Right atrium auricular region (tissue), 2 donors: ENCODE results near the gene TNFRSF25. TPM values are rescaled to one million over a fixed set of nuclear protein-coding genes. Genes with fewer than 3 reads are reported as not detected.

Experiments
- DNase-seq: peaks from one replicate; pipeline ENCODE4 v3.0.0-alpha.2; 2019; ENCODE audit warnings: low spot score
- H3K27ac ChIP-seq, 2 donors: fragments of 200-600 bp; sonication (generic); 1 replicate in 1 of 2; 2 replicates in 1 of 2; pipeline ENCODE4 v1.5.1; 2016 to 2019
- H3K27me3 ChIP-seq, 2 donors: fragments of 200-600 bp; sonication (generic); one replicate each; pipeline versions ENCODE4 v1.5.1 to v1.6.0; 2017 to 2019
- H3K36me3 ChIP-seq: fragments of 200-600 bp; sonication (generic); one replicate; pipeline ENCODE4 v1.5.1; 2016
- H3K4me1 ChIP-seq, 2 donors: fragments of 200-600 bp; sonication (generic); one replicate each; pipeline versions ENCODE4 v1.5.1 to v1.6.0; 2017 to 2019
- H3K4me3 ChIP-seq, 2 donors: fragments of 200-600 bp; sonication (generic); 1 replicate in 1 of 2; 2 replicates in 1 of 2; pipeline ENCODE4 v1.5.1; 2017 to 2019; ENCODE audit warnings: mild to moderate bottlenecking in 1 of 2, moderate library complexity in 1 of 2
- H3K9me3 ChIP-seq, 2 donors: fragments of 200-600 bp; sonication (generic); one replicate each; pipeline ENCODE4 v1.5.1; 2019
- total RNA-seq, 2 donors: library from RNA; depleted of rRNA; stranded (reverse); fragments of >200 nt; gene quantifications; one replicate each; pipeline ENCODE4 v1.1.0, GENCODE V29; 2016
- TF ChIP-seq, protein P1 (sequence below), 2 donors: fragments of 200-600 bp; sonication (generic); IDR thresholded peaks; one replicate each; pipeline ENCODE4 v1.5.1; 2019; ENCODE audit warnings: antibody characterized with exemption in 2 of 2

The TNFRSF25 gene
- total RNA-seq, 2 donors from 2014 or later = 4.4 to 7.4 TPM

- Histone ChIP-seq H3K36me3 (no peaks in the 10 kb centered on the region), H3K9me3 (no peaks in the 10 kb centered on the region), H3K4me3 (no peak overlapping the region), H3K27me3 (no peaks in the 10 kb centered on the region), H3K27ac (no peak overlapping the region), H3K4me1 (peaks cover 0 to 65% of the 10 kb centered on the region in 2 donors)
- no peak for DNase-seq
- TF ChIP-seq, protein P1, sequence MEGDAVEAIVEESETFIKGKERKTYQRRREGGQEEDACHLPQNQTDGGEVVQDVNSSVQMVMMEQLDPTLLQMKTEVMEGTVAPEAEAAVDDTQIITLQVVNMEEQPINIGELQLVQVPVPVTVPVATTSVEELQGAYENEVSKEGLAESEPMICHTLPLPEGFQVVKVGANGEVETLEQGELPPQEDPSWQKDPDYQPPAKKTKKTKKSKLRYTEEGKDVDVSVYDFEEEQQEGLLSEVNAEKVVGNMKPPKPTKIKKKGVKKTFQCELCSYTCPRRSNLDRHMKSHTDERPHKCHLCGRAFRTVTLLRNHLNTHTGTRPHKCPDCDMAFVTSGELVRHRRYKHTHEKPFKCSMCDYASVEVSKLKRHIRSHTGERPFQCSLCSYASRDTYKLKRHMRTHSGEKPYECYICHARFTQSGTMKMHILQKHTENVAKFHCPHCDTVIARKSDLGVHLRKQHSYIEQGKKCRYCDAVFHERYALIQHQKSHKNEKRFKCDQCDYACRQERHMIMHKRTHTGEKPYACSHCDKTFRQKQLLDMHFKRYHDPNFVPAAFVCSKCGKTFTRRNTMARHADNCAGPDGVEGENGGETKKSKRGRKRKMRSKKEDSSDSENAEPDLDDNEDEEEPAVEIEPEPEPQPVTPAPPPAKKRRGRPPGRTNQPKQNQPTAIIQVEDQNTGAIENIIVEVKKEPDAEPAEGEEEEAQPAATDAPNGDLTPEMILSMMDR (IDR thresholded peaks at IDR 0.05) = no peak
Observed at GRCh38 chr1:6489383-6489765, 23.4 kb upstream of the TNFRSF25 start.

DNA sequence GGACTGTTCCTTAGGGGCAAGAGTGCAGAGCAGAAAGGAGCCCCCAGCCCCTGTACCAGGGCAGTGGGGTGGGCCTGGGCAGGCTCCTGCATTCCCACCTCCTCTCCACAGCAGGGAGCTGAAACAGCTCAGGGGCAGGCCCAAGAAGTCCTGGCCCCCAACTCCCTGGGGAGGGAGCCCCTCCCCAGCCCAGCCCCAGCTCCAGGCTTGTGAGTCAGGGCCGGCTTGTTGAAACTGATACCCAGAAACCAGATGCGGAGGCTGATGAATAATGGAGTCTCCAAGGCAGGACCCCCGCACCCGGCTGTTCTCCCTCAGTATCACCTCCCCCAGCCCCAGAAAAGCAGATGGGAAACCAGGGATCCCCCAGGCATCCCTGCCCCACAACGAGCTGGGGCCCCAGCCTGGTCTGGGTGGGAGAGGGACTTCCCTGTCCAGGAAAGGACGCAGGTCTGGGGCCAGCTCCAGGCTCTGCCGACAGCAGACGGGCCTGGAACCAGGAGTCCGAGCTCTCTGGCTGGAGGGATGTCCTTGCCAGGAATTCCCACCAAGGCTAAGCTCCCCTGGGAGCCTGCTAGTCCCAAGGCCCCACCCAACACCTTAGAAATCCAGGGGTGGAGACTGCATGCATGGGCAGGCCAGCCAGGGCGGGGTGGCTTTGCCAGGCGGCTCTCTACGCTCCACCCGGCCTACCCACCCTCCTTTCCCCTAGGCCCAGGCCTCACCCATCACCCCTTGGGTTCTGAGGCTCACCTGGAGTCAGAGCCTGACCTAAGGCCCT, 22.8 kb upstream of the TNFRSF25 start:
- TF ChIP-seq, protein P1 (IDR thresholded peaks at IDR 0.05) = no peak
- Histone ChIP-seq H3K36me3 (no peaks in the 10 kb centered on the region), H3K4me1 (peaks cover 0 to 65% of the 10 kb centered on the region in 2 donors), H3K9me3 (no peaks in the 10 kb centered on the region), H3K27me3 (no peaks in the 10 kb centered on the region), H3K4me3 (no peak overlapping the region), H3K27ac (no peak overlapping the region)
- no peak for DNase-seq

DNA sequence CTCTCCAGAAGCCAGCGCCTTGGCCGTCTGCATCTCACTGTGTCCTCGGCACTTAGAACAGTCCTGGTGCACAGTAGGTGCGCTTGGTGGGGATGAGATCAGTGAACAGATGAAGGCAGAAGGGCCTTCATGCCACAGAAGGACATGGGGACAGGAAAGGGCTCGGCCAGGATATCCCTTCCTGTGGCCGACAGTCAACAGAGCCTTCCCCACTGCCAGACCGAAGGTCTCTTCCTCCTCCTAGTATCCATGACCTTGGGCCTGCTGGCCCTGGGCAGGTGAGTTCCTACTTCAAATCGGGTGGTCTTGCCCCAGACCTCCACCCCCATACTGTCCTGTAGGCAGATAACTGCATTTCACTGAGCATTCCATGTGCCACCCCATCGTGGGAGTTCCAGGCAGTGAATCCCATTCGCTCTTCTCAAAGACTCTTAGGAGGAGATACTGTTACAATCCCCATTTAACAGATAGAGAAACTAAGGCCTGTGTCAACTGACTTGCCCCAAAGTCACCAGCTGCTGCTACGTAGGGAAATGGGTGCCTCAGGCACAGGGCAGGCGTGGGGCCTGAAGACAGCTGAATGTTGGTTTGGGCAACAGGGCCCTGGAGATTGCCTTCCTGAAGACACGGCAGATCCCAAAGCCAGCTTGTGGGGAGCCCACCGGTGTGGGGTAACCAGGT, 22.0 kb upstream of the TNFRSF25 start:
- Histone ChIP-seq H3K4me3 (no peak overlapping the region), H3K36me3 (no peaks in the 10 kb centered on the region), H3K9me3 (no peaks in the 10 kb centered on the region), H3K27me3 (no peaks in the 10 kb centered on the region), H3K4me1 (peaks cover 0 to 64% of the 10 kb centered on the region in 2 donors), H3K27ac (no peak overlapping the region)
- no peak for DNase-seq
- TF ChIP-seq, protein P1 (IDR thresholded peaks at IDR 0.05) = no peak

GRCh38 chr1:6486433-6487011, 20.5 kb upstream of the TNFRSF25 start:
- Histone ChIP-seq H3K27me3 (no peaks in the 10 kb centered on the region), H3K27ac (no peak overlapping the region)

DNA sequence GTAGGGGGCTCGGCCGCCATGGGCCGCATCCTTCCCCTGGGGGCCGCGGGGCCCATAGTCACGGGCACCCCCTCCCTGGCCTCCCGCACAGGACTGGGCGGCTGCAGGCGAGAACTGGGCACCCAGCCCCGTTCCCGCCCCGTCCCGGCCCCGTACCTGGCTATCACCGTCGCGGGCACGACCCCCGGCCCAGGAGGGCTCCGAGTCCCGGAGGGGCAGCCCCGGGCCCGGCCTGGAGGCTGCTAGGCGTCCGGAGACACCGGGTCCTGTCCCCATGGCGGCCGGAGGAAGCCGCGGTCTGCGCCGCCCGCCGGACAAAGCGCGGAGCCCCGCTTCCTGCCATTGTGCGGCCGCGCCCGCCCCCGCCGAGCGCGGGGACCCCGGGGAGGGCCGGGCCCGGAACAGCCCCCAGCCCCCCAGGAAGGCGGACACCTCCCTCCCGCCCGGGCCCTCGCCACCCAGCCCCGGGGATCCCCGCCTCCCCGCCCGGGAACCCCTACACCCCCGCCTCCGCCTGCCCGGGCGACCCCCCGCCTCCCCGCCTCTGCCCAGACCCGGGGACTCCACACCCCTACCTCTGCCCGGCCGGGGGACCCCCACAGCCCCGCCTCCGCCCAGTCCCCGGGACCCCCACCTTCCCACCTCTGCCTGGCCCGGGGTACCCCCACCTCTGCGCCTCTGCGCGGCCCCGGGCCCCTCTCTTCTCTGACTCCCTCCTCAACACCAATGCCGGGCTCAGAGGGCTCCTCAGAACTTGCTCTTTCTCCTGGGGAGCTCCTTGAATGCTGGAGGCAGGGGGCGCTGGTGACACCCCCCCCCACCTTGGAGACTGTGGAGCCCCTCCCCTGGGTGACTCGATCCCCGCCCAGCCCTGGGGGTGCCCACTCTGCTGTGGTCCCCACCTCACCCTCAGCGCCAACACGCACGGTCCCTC, 19.5 kb upstream of the TNFRSF25 start:
- peak overlapping the region; percentile 52 to 55 for H3K27ac ChIP-seq
- H3K27me3 ChIP-seq = no peaks in the 10 kb centered on the region
- peaks cover 0 to 39% of the 10 kb centered on the region in 2 donors for H3K4me1 ChIP-seq
- peak overlapping the region; percentile 39 to 60 for H3K4me3 ChIP-seq
- H3K36me3 ChIP-seq = no peaks in the 10 kb centered on the region
- TF ChIP-seq, protein P1 (IDR thresholded peaks at IDR 0.05) = no peak
- no peak for DNase-seq
- H3K9me3 ChIP-seq = no peaks in the 10 kb centered on the region

More at GRCh38 chr1:6486433-6487011, 20.5 kb upstream of the TNFRSF25 start:
- peak overlapping the region in 1 of 2 donors; percentile 60 for H3K4me3 ChIP-seq
- peak; percentile 88 for DNase-seq
- TF ChIP-seq, protein P1 (IDR thresholded peaks at IDR 0.05) = peak; percentile 68 to 92
- H3K36me3 ChIP-seq = no peaks in the 10 kb centered on the region
- H3K9me3 ChIP-seq = no peaks in the 10 kb centered on the region
- H3K4me1 ChIP-seq = peaks cover 0 to 50% of the 10 kb centered on the region in 2 donors
